Measurements from ENCODE around the gene PACSIN2. TPM values are rescaled to one million over a fixed set of nuclear protein-coding genes. Genes with fewer than 3 reads are reported as not detected.

PACSIN2 gene
- total RNA-seq, 1 donor from 2014 or later, result 49.8 TPM

GRCh38 chr22:42960531-42961399, 54.2 kb downstream of the PACSIN2 start:
- DNase-seq (ENCODE audit: low read depth) (no peak), FAIRE-seq (no peak)
- Histone ChIP-seq H3K27me3 (ENCODE audit: control insufficient read depth, insufficient read depth, low read length) (no peaks in the 10 kb centered on the region), H3K4me3 (ENCODE audit: low read depth, low read length) (no peak overlapping the region), H3K36me3 (ENCODE audit: control insufficient read depth, insufficient read depth, low read length) (no peaks in the 10 kb centered on the region)
- TF ChIP-seq CTCF (IDR thresholded peaks at IDR 0.05; ENCODE audit: insufficient read depth, low read length, severe bottlenecking), result no peak

- Histone ChIP-seq H3K36me3 (ENCODE audit: control insufficient read depth, insufficient read depth, low read length) (no peaks in the 10 kb centered on the region), H3K27me3 (ENCODE audit: control insufficient read depth, insufficient read depth, low read length) (no peaks in the 10 kb centered on the region), H3K4me3 (ENCODE audit: low read depth, low read length) (peak overlapping the region; percentile 39)
- DNase-seq (ENCODE audit: low read depth) (peak; percentile 75), FAIRE-seq (peak; percentile 88)
- no peak for TF ChIP-seq CTCF (IDR thresholded peaks at IDR 0.05; ENCODE audit: insufficient read depth, low read length, severe bottlenecking)
Measured at GRCh38 chr22:42959576-42960509, 55.1 kb downstream of the PACSIN2 start.

GRCh38 chr22:42958937-42959336, 56.0 kb downstream of the PACSIN2 start:
- FAIRE-seq (no peak), DNase-seq (ENCODE audit: low read depth) (no peak)
- H3K36me3 ChIP-seq (ENCODE audit: control insufficient read depth, insufficient read depth, low read length), result no peaks in the 10 kb centered on the region
- TF ChIP-seq CTCF (IDR thresholded peaks at IDR 0.05; ENCODE audit: insufficient read depth, low read length, severe bottlenecking), result no peak
- H3K4me3 ChIP-seq (ENCODE audit: low read depth, low read length), result peak overlapping the region; percentile 39
- H3K27me3 ChIP-seq (ENCODE audit: control insufficient read depth, insufficient read depth, low read length), result no peaks in the 10 kb centered on the region

GRCh38 chr22:42957958-42958357, 57.0 kb downstream of the PACSIN2 start:
- H3K4me3 ChIP-seq (ENCODE audit: low read depth, low read length), result no peak overlapping the region
- FAIRE-seq, result no peak

GRCh38 chr22:42957544-42957943, 57.4 kb downstream of the PACSIN2 start:
- TF ChIP-seq CTCF (IDR thresholded peaks at IDR 0.05; ENCODE audit: insufficient read depth, low read length, severe bottlenecking), result no peak
- Histone ChIP-seq H3K27me3 (ENCODE audit: control insufficient read depth, insufficient read depth, low read length) (no peaks in the 10 kb centered on the region), H3K36me3 (ENCODE audit: control insufficient read depth, insufficient read depth, low read length) (no peaks in the 10 kb centered on the region), H3K4me3 (ENCODE audit: low read depth, low read length) (no peak overlapping the region)
- DNase-seq (ENCODE audit: low read depth), result no peak
- FAIRE-seq, result no peak

More at GRCh38 chr22:42957958-42958357, 57.0 kb downstream of the PACSIN2 start:
- H3K27me3 ChIP-seq (ENCODE audit: control insufficient read depth, insufficient read depth, low read length), result no peaks in the 10 kb centered on the region
- no peak for DNase-seq (ENCODE audit: low read depth)
- no peaks in the 10 kb centered on the region for H3K36me3 ChIP-seq (ENCODE audit: control insufficient read depth, insufficient read depth, low read length)
- TF ChIP-seq CTCF (IDR thresholded peaks at IDR 0.05; ENCODE audit: insufficient read depth, low read length, severe bottlenecking), result no peak

All from bronchial epithelial cell (primary cell).